GM12878 (cell line): Measurements from ENCODE around the gene TNFRSF8. TPM values are rescaled to one million over a fixed set of nuclear protein-coding genes. Genes with fewer than 3 reads are reported as not detected.

Experiments used
- ATAC-seq: fragments of 200-7000 bp; cut with Tn5 transposase; 3 replicates; pipeline ENCODE4 v1.9.1; 2020; ENCODE audit warnings: mild to moderate bottlenecking, moderate library complexity
- BruUV-seq: library from RNA; stranded (reverse); fragments of 400-500 nt; replicated peaks from 2 replicates; lab custom pipeline; 2021; lab: Mats Ljungman, UMichigan
- CTCF ChIA-PET: fragments of 300-600 bp; sonication (Branson Sonifier 250); formaldehyde crosslinking; extraction: SDS; loops from one replicate; lab custom pipeline; 2021; ENCODE audit warnings: inconsistent platforms; lab: Yijun Ruan, JAX
- POLR2A ChIA-PET: fragments of 350-600 bp; formaldehyde crosslinking; extraction: SDS; loops from one replicate; lab custom pipeline; 2021; ENCODE audit warnings: inconsistent platforms; lab: Charles Lee
- RAD21 ChIA-PET: fragments of 300-600 bp; sonication (Branson Sonifier 250); formaldehyde crosslinking; loops from one replicate; lab custom pipeline; 2023; ENCODE audit warnings: antibody characterized with exemption; ENCODE audit not compliant: unreplicated experiment; lab: Charles Lee
- SMC1A ChIA-PET: fragments of 300-600 bp; sonication (Branson Sonifier 250); formaldehyde crosslinking; loops from one replicate; lab custom pipeline; 2023; ENCODE audit not compliant: unreplicated experiment, uncharacterized antibody; lab: Charles Lee
- DNase-seq: peaks from one replicate; pipeline ENCODE4 v3.0.0-alpha.2; 2011; ENCODE audit warnings: low read depth, low spot score
- FAIRE-seq: peaks from 3 replicates; lab custom pipeline; 2011; peaks lifted over from hg19 to GRCh38; lab: Jason Lieb, UNC
- H2AFZ ChIP-seq: 2 replicates; pipeline ENCODE4 v1.6.0; 2011; ENCODE audit warnings: low read depth, low read length, control low read depth; ENCODE audit not compliant: control insufficient read depth
- H3K27ac ChIP-seq: 2 replicates; pipeline ENCODE4 v1.5.1; 2011; ENCODE audit warnings: control low read depth; ENCODE audit not compliant: control insufficient read depth, insufficient read depth
- H3K27me3 ChIP-seq, 2 experiments: replicated peaks in 1 of 2; 2 replicates each; pipeline versions ENCODE4 v1.6.0 to v1.6.1; 2011; ENCODE audit warnings: low read length in 1 of 2; ENCODE audit not compliant: control insufficient read depth in 2 of 2, insufficient read depth in 2 of 2
- H3K36me3 ChIP-seq, 2 experiments: 2 replicates each; pipeline ENCODE4 v1.5.1; 2011; ENCODE audit warnings: low read length in 1 of 2; ENCODE audit not compliant: control insufficient read depth in 2 of 2, insufficient read depth in 2 of 2
- H3K4me1 ChIP-seq: 2 replicates; pipeline ENCODE4 v1.6.1; 2011; ENCODE audit warnings: mild to moderate bottlenecking, low read length, moderate library complexity, mixed read lengths; ENCODE audit not compliant: control insufficient read depth, insufficient read depth
- H3K4me2 ChIP-seq: 2 replicates; pipeline ENCODE4 v1.6.0; 2011; ENCODE audit warnings: control low read depth; ENCODE audit not compliant: control insufficient read depth, insufficient read depth
- H3K4me3 ChIP-seq: fragments of 200-600 bp; sonication (generic); 2 replicates; pipeline ENCODE4 v1.5.1; 2016
- H3K79me2 ChIP-seq: 2 replicates; pipeline ENCODE4 v1.6.0; 2011; ENCODE audit warnings: low read length; ENCODE audit not compliant: control insufficient read depth, insufficient read depth
- H3K9ac ChIP-seq: 2 replicates; pipeline ENCODE4 v1.8.0; 2011; ENCODE audit warnings: low read length, control low read depth, mixed read lengths; ENCODE audit not compliant: control insufficient read depth, insufficient read depth
- H3K9me3 ChIP-seq: replicated peaks from 3 replicates; pipeline ENCODE4 v1.5.1; 2011; ENCODE audit warnings: mild to moderate bottlenecking, low read length; ENCODE audit not compliant: control insufficient read depth, insufficient read depth
- H4K20me1 ChIP-seq: 2 replicates; pipeline ENCODE4 v1.6.0; 2011; ENCODE audit not compliant: control insufficient read depth, insufficient read depth
- ATF2 ChIP-seq: IDR thresholded peaks from 2 replicates; pipeline ENCODE4 v1.6.1; 2012; ENCODE audit warnings: low read length, inconsistent platforms
- FOXM1 ChIP-seq: IDR thresholded peaks from 2 replicates; pipeline ENCODE4 v1.6.1; 2012; ENCODE audit warnings: low read depth, mild to moderate bottlenecking, inconsistent platforms, low read length, moderate library complexity
- HDGF ChIP-seq: fragments of 450-650 bp; IDR thresholded peaks from 2 replicates; pipeline ENCODE4 v1.6.1; 2016; ENCODE audit warnings: antibody characterized with exemption
- IKZF2 ChIP-seq, 2 experiments: fragments of 450-650 bp; IDR thresholded peaks; 2 replicates each; pipeline ENCODE4 v1.6.1; 2017; ENCODE audit warnings: mild to moderate bottlenecking in 2 of 2, moderate library complexity in 2 of 2
- JUND ChIP-seq: IDR thresholded peaks from 2 replicates; pipeline ENCODE4 v1.6.1; 2012; ENCODE audit warnings: low read depth, mild to moderate bottlenecking, low read length, improper control_type of control experiment, moderate library complexity
- KLF5 ChIP-seq: fragments of 450-650 bp; IDR thresholded peaks from 2 replicates; pipeline ENCODE4 v1.6.1; 2014; ENCODE audit warnings: mild to moderate bottlenecking; ENCODE audit not compliant: partially characterized antibody
- PBX3 ChIP-seq: IDR thresholded peaks from 2 replicates; pipeline ENCODE4 v1.6.1; 2011; ENCODE audit warnings: mild to moderate bottlenecking, low read depth, low read length, moderate library complexity; ENCODE audit not compliant: insufficient replicate concordance
- SMAD1 ChIP-seq: fragments of 450-650 bp; IDR thresholded peaks from 2 replicates; pipeline ENCODE4 v1.6.1; 2018; ENCODE audit warnings: mild to moderate bottlenecking, low read depth; ENCODE audit not compliant: partially characterized antibody
- SMARCA5 ChIP-seq: fragments of 450-650 bp; IDR thresholded peaks from 2 replicates; pipeline ENCODE4 v1.6.1; 2017; ENCODE audit warnings: mild to moderate bottlenecking
- SPI1 ChIP-seq: IDR thresholded peaks from 2 replicates; pipeline ENCODE4 v1.6.1; 2011; ENCODE audit warnings: low read depth, mild to moderate bottlenecking, low read length, moderate library complexity, borderline replicate concordance; ENCODE audit not compliant: insufficient read depth
- YY1 ChIP-seq: IDR thresholded peaks from 2 replicates; pipeline ENCODE4 v1.6.1; 2011; ENCODE audit warnings: low read depth, mild to moderate bottlenecking, low read length
- ZBTB40 ChIP-seq: fragments of 450-650 bp; IDR thresholded peaks from 2 replicates; pipeline ENCODE4 v1.6.1; 2016; ENCODE audit warnings: mild to moderate bottlenecking, moderate library complexity, borderline replicate concordance
- WGBS: methylation state at CpG from one replicate; pipeline ENCODE4 v1.1.6; 2016; ENCODE audit warnings: low lambda C conversion rate; ENCODE audit not compliant: insufficient replicate concordance, insufficient coverage; ENCODE audit errors: missing lambda C conversion rate; 5-methylcytosine and 5-hydroxymethylcytosine counted together
- in situ Hi-C: fragments of 300-500 bp; cut with MboI; formaldehyde crosslinking; loops from 9 replicates; pipeline ENCODE4 v1.14.3; 2018; ENCODE audit warnings: mixed read lengths
- intact Hi-C: fragments of 100-400 bp; cut with micrococcal nuclease; formaldehyde crosslinking; loops from one replicate; pipeline ENCODE4 v1.14.2; 2022; ENCODE audit not compliant: unreplicated experiment
- polyA plus RNA-seq, 11 experiments: library from polyadenylated mRNA; depleted of rRNA in 4 of 11; unstranded in 6 of 11; stranded (reverse) in 5 of 11; fragments of >200 nt; fragmentation: Nextera tagmentation in 4 of 11; fragmentation: Illumina TruSeq in 1 of 11; extraction: Ambion mirVana in 4 of 11; extraction: Trizol in 1 of 11; gene quantifications; 1 replicate in 1 of 11; 2 replicates in 10 of 11; pipeline versions ENCODE4 v1.2.1 to v1.2.3, GENCODE V29; 2011 to 2016; ENCODE audit warnings: inconsistent platforms in 2 of 11, missing spikeins in 2 of 11, low read depth in 1 of 11
- total RNA-seq, 4 experiments: library from RNA; depleted of rRNA in 3 of 4; stranded (reverse); fragments of >200 nt in 3 of 4; fragmentation: Illumina TruSeq in 1 of 4; extraction: Trizol in 1 of 4; gene quantifications; 2 replicates each; pipeline versions ENCODE4 v1.2.1 to v1.2.3, GENCODE V29; 2013 to 2021

The TNFRSF8 gene
- total and polyA plus RNA-seq, 10 of the 15 experiments (the other 5 are each of a cell fraction or from before 2014, with no cell fraction given): 9.8 to 114 (median 58.8) TPM

- in situ Hi-C loops: no loop called here
- Histone ChIP-seq H3K79me2 (peaks cover 84% of the 10 kb centered on the region), H3K36me3 (peaks cover 9 to 23% of the 10 kb centered on the region in 2 experiments), H3K4me3 (no peak overlapping the region), H3K4me1 (peaks cover 54% of the 10 kb centered on the region), H3K27me3 (no peaks in the 10 kb centered on the region), H3K9me3 (peaks cover 8% of the 10 kb centered on the region; the same call in 2 of the 3 replicates), H3K4me2 (0 out of 2 replicates have a peak overlapping the region, but pooled peaks have one; percentile 9), H3K9ac (no peak overlapping the region), H4K20me1 (no peaks in the 10 kb centered on the region), H2AFZ (no peak overlapping the region), H3K27ac (peak overlapping the region; percentile 49)
- FAIRE-seq (no peak), DNase-seq (no peak), ATAC-seq (no peak)
- BruUV-seq: no TSS peak
- ChIA-PET SMC1A (interaction anchor here (1.0 to 5.3 kb wide), 3 partner anchors 14 to 43 kb away, joined by 3 to 106 read pairs (median 26); no protein-coding TSS in a partner anchor), POLR2A (no interaction called here), RAD21 (interaction anchor here (3.9 to 4.0 kb wide), 2 partner anchors 36 to 44 kb away, joined by 53 to 70 read pairs; no protein-coding TSS in a partner anchor), CTCF (interaction anchor here (1.0 to 1.3 kb wide), 2 partner anchors 42 to 109 kb away, joined by 3 read pairs; no protein-coding TSS in a partner anchor)
- intact Hi-C loops: no loop called here
- 81% methylated on average over 7 of the region's 7 CpGs for WGBS
- TF ChIP-seq PBX3 (no peak), ZBTB40 (peak; percentile 57; the same call in 1 of the 2 replicates), SPI1 (0 out of 2 replicates have a peak, but pooled peaks have one; percentile 6), ATF2 (peak; percentile 13; the same call in 1 of the 2 replicates), HDGF (peak; percentile 59; the same call in 1 of the 2 replicates), SMAD1 (no peak), SMARCA5 (no peak), IKZF2 (IDR thresholded peaks at IDR 0.05) (peak; percentile 36 to 54; a peak in 3 of 4 replicates), KLF5 (no peak), JUND (no peak), FOXM1 (no peak), YY1 (0 out of 2 replicates have a peak, but pooled peaks have one; percentile 32)
These were observed 18.7 kb downstream of the TNFRSF8 start for GRCh38 chr1:12081648-12082396.
